GM18498 (cell line): ENCODE results near the gene RSBN1L.
"Not testable (repeated sequence)": the region's sequence is repeated elsewhere in the genome, so short reads cannot be mapped to it uniquely, and the experiment has no call there.

Experiments
- ATAC-seq: cut with Tn5 transposase; IDR thresholded peaks from one replicate; pipeline ENCODE4 v1.9.1; 2021; ENCODE audit warnings: mild to moderate bottlenecking, moderate library complexity; ENCODE audit not compliant: unreplicated experiment

The RSBN1L gene

GRCh38 chr7:77696057-77696642 is at the start of gene RSBN1L:
TSS of gene RSBN1L (plus strand) at chr7:77696459. CDS start at chr7:77696470, 11 bp downstream.
- ATAC-seq, result peak; percentile 95

GRCh38 chr7:77648742-77649338 is 47.4 kb upstream of the RSBN1L start:
- no peak for ATAC-seq

- ATAC-seq, result no peak
These were observed 46.4 kb upstream of the RSBN1L start for GRCh38 chr7:77649716-77650349.

- ATAC-seq, result no peak
These were observed 44.6 kb upstream of the RSBN1L start for GRCh38 chr7:77651575-77652162.

- not testable (repeated sequence) for ATAC-seq
These were observed 43.4 kb upstream of the RSBN1L start for GRCh38 chr7:77652826-77653225.

GRCh38 chr7:77653572-77653971 is 42.7 kb upstream of the RSBN1L start:
- ATAC-seq, result no peak

GRCh38 chr7:77655356-77655755 is 40.9 kb upstream of the RSBN1L start:
- no peak for ATAC-seq

- ATAC-seq, result no peak
These were observed 40.3 kb upstream of the RSBN1L start for GRCh38 chr7:77655836-77656455.

GRCh38 chr7:77657427-77658224 is 38.6 kb upstream of the RSBN1L start:
- ATAC-seq, result no peak

GRCh38 chr7:77658928-77659327 is 37.3 kb upstream of the RSBN1L start:
- no peak for ATAC-seq

- ATAC-seq, result no peak
These were observed 34.4 kb upstream of the RSBN1L start for GRCh38 chr7:77661816-77662215.

GRCh38 chr7:77662869-77663268 is 33.4 kb upstream of the RSBN1L start:
- ATAC-seq, result no peak

- ATAC-seq, result no peak
These were observed 31.5 kb upstream of the RSBN1L start for GRCh38 chr7:77664715-77665114.

- ATAC-seq, result no peak
These were observed 31.1 kb upstream of the RSBN1L start for GRCh38 chr7:77665161-77665560.

GRCh38 chr7:77667459-77668086 is 28.7 kb upstream of the RSBN1L start:
- no peak for ATAC-seq

GRCh38 chr7:77674878-77675277 is 21.4 kb upstream of the RSBN1L start:
- ATAC-seq, result peak; percentile 69

GRCh38 chr7:77679608-77680007 is 16.7 kb upstream of the RSBN1L start:
- ATAC-seq, result no peak

- ATAC-seq, result no peak
These were observed 16.0 kb upstream of the RSBN1L start for GRCh38 chr7:77680266-77680665.

GRCh38 chr7:77684030-77684429 is 12.2 kb upstream of the RSBN1L start:
- no peak for ATAC-seq

GRCh38 chr7:77685233-77685632 is 11.0 kb upstream of the RSBN1L start:
- ATAC-seq, result no peak
